Measurements from ENCODE around the gene PNPLA6. TPM values are rescaled to one million over a fixed set of nuclear protein-coding genes. Genes with fewer than 3 reads are reported as not detected.

PNPLA6 gene
- total RNA-seq, 1 experiment from 2014 or later = 65.8 TPM

DNA sequence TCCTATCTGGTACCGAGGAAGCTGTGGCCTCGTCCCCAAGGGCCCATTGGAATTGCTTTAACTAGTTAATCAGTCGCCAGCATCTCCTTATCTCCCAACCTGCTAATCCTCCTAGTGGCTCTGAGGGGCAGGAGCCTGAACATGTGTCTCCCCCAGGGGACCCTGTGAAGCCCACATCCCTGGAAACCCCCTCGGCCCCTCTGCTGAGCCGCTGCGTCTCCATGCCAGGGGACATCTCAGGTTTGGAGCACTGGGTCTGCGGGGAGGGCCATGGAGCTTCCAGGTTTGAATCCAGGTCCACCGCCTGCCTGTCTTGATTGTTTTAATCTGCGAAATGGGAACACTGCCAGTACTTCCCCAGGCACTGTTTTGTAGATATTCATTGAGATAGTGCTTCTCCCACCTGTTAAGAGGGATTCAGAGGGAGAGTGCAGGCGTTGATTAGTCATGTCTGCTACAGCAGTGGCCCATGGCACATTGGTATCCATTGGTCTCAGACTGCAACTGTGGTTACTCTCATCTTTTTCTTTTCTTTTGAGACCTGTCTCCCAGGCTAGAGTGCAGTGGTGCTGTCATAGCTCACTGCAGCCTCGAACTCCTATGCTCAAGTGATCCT, 6.4 kb downstream of the PNPLA6 start:
- Histone ChIP-seq H3K4me1 (ENCODE audit: low read length) (no peaks in the 10 kb centered on the region), H3K27ac (ENCODE audit: low read length) (no peak overlapping the region), H3K79me2 (ENCODE audit: low read length) (no peaks in the 10 kb centered on the region), H3K9me3 (ENCODE audit: low read length) (no peaks in the 10 kb centered on the region), H3K4me2 (ENCODE audit: low read depth, low read length, poor library complexity, severe bottlenecking) (no peak overlapping the region), H4K20me1 (ENCODE audit: insufficient read depth, low read depth, low read length) (no peaks in the 10 kb centered on the region), H3K9ac (ENCODE audit: low read length) (no peak overlapping the region), H2AFZ (ENCODE audit: low read length) (no peak overlapping the region), H3K9me2 (replicated peaks; ENCODE audit: insufficient read depth, low read length) (no peaks in the 10 kb centered on the region), H3K27me3 (ENCODE audit: low read length) (no peaks in the 10 kb centered on the region), H3K36me3 (ENCODE audit: insufficient read depth, low read length) (no peaks in the 10 kb centered on the region), H3K4me3 (ENCODE audit: low read length) (no peak overlapping the region)
- no peak for DNase-seq

DNA sequence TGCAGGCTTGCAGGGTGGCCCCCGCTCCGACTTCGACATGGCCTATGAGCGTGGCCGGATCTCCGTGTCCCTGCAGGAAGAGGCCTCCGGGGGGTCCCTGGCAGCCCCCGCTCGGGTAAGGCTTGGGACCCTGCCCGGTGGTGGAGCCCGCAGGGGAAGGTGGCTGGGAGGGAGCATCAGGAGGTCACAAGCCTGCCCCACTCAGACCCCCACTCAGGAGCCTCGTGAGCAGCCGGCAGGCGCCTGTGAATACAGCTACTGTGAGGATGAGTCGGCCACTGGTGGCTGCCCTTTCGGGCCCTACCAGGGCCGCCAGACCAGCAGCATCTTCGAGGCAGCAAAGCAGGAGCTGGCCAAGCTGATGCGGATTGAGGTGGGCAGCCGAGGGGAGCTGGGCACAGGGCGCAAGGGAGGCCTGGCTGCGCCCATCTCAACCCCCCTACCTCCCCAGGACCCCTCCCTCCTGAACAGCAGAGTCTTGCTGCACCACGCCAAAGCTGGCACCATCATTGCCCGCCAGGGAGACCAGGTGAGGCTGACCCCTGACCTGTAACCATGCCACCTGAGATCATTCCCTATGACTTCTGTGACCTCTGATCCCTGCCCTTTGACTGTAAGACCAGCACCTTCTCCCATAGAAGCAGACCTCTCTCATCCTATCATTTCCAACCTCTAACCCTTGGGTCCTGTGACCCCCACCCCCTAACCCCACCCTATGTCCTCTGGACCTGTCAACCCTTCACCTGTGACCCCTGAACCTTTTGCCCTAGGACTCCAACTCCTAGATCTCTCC, 7.2 kb downstream of the PNPLA6 start:
- Histone ChIP-seq H3K4me3 (ENCODE audit: low read length) (no peak overlapping the region), H3K9me3 (ENCODE audit: low read length) (no peaks in the 10 kb centered on the region), H4K20me1 (ENCODE audit: insufficient read depth, low read depth, low read length) (no peaks in the 10 kb centered on the region), H3K27me3 (ENCODE audit: low read length) (no peaks in the 10 kb centered on the region), H3K9me2 (replicated peaks; ENCODE audit: insufficient read depth, low read length) (no peaks in the 10 kb centered on the region), H2AFZ (ENCODE audit: low read length) (no peak overlapping the region), H3K36me3 (ENCODE audit: insufficient read depth, low read length) (no peaks in the 10 kb centered on the region), H3K27ac (ENCODE audit: low read length) (no peak overlapping the region), H3K9ac (ENCODE audit: low read length) (no peak overlapping the region), H3K4me1 (ENCODE audit: low read length) (no peaks in the 10 kb centered on the region), H3K79me2 (ENCODE audit: low read length) (no peaks in the 10 kb centered on the region), H3K4me2 (ENCODE audit: low read depth, low read length, poor library complexity, severe bottlenecking) (no peak overlapping the region)
- no peak for DNase-seq

DNA sequence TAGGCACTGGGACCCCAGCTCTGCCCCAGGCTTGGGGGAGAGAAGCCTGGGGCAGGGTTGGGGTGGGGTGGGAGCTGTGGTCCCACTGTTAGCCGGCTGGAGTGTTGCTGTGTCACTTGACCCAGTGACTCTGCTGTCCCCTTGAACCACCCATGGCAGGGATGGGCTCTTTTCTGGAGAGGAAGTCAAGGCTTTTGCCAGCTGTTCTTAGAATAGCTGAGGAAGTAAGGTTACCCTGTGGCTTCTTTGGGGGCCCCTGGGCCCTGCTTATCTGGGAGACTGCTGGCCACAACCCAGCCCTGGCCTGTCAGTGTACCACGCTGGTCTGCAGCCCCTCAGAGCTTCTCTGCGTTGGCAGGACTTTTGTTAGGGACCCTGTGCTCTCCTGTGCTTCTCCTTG, 9.1 kb downstream of the PNPLA6 start:
- no peaks in the 10 kb centered on the region for H3K9me3 ChIP-seq (ENCODE audit: low read length)
- H3K9ac ChIP-seq (ENCODE audit: low read length) = no peak overlapping the region
- no peak overlapping the region for H3K4me2 ChIP-seq (ENCODE audit: low read depth, low read length, poor library complexity, severe bottlenecking)
- no peak overlapping the region for H2AFZ ChIP-seq (ENCODE audit: low read length)
- H3K4me1 ChIP-seq (ENCODE audit: low read length) = no peaks in the 10 kb centered on the region
- H3K79me2 ChIP-seq (ENCODE audit: low read length) = no peaks in the 10 kb centered on the region
- no peaks in the 10 kb centered on the region for H3K9me2 ChIP-seq (replicated peaks; ENCODE audit: insufficient read depth, low read length)
- no peak overlapping the region for H3K27ac ChIP-seq (ENCODE audit: low read length)
- no peaks in the 10 kb centered on the region for H3K27me3 ChIP-seq (ENCODE audit: low read length)
- H4K20me1 ChIP-seq (ENCODE audit: insufficient read depth, low read depth, low read length) = no peaks in the 10 kb centered on the region
- no peaks in the 10 kb centered on the region for H3K36me3 ChIP-seq (ENCODE audit: insufficient read depth, low read length)
- H3K4me3 ChIP-seq (ENCODE audit: low read length) = no peak overlapping the region
- DNase-seq = no peak

DNA sequence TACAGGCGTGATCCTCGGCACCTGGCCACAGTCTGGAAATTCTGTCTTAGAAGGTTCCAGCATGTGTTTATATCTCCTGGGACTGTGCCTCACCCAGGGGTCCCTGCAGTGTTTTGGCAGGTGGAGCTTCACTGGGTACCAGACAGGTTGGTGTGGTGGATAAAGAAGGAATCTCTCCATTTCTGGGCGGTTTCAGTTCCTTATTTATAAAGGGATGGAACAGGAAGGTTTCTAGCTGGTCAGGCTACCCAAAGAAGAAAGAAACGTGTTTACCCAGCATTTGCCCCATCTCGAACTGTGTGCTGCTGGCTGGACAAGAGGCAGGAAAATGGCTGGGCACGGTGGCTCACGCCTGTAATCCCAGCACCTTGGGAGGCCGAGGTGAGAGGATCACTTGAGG, 9.8 kb downstream of the PNPLA6 start:
- DNase-seq = no peak
- no peak overlapping the region for H3K9ac ChIP-seq (ENCODE audit: low read length)
- no peaks in the 10 kb centered on the region for H3K4me1 ChIP-seq (ENCODE audit: low read length)
- H3K27me3 ChIP-seq (ENCODE audit: low read length) = no peaks in the 10 kb centered on the region
- H3K79me2 ChIP-seq (ENCODE audit: low read length) = no peaks in the 10 kb centered on the region
- H3K36me3 ChIP-seq (ENCODE audit: insufficient read depth, low read length) = no peaks in the 10 kb centered on the region
- H3K9me3 ChIP-seq (ENCODE audit: low read length) = no peaks in the 10 kb centered on the region
- H3K4me2 ChIP-seq (ENCODE audit: low read depth, low read length, poor library complexity, severe bottlenecking) = no peak overlapping the region
- H3K9me2 ChIP-seq (replicated peaks; ENCODE audit: insufficient read depth, low read length) = no peaks in the 10 kb centered on the region
- H3K4me3 ChIP-seq (ENCODE audit: low read length) = no peak overlapping the region
- H3K27ac ChIP-seq (ENCODE audit: low read length) = no peak overlapping the region
- H4K20me1 ChIP-seq (ENCODE audit: insufficient read depth, low read depth, low read length) = no peaks in the 10 kb centered on the region
- no peak overlapping the region for H2AFZ ChIP-seq (ENCODE audit: low read length)

DNA sequence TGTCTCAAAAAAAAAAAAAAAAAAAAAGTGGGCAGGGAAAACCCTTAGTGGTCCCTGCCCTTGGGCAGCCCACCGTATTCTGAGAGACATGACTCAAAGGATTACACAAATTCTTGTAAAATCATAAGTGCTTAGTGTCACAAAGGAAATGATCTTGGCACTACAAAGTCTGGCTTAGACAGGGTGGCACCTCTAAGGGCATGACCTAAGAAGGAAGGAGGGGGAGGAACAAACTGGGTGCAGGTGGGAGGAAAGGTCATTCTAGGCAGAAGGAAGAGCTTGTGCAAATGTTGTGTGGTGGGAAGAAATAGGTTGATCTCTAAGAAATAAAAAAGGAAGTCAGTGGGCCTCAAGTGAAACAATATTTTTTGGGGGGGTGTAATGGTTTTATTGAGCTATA, 10.4 kb downstream of the PNPLA6 start:
- Histone ChIP-seq H3K79me2 (ENCODE audit: low read length) (no peaks in the 10 kb centered on the region), H3K4me2 (ENCODE audit: low read depth, low read length, poor library complexity, severe bottlenecking) (no peak overlapping the region), H3K27ac (ENCODE audit: low read length) (no peak overlapping the region), H3K9ac (ENCODE audit: low read length) (no peak overlapping the region), H3K4me1 (ENCODE audit: low read length) (no peaks in the 10 kb centered on the region), H4K20me1 (ENCODE audit: insufficient read depth, low read depth, low read length) (no peaks in the 10 kb centered on the region), H3K4me3 (ENCODE audit: low read length) (no peak overlapping the region), H3K36me3 (ENCODE audit: insufficient read depth, low read length) (peaks cover 5% of the 10 kb centered on the region), H3K27me3 (ENCODE audit: low read length) (no peaks in the 10 kb centered on the region), H2AFZ (ENCODE audit: low read length) (no peak overlapping the region), H3K9me2 (replicated peaks; ENCODE audit: insufficient read depth, low read length) (no peaks in the 10 kb centered on the region), H3K9me3 (ENCODE audit: low read length) (no peaks in the 10 kb centered on the region)
- DNase-seq = no peak

DNA sequence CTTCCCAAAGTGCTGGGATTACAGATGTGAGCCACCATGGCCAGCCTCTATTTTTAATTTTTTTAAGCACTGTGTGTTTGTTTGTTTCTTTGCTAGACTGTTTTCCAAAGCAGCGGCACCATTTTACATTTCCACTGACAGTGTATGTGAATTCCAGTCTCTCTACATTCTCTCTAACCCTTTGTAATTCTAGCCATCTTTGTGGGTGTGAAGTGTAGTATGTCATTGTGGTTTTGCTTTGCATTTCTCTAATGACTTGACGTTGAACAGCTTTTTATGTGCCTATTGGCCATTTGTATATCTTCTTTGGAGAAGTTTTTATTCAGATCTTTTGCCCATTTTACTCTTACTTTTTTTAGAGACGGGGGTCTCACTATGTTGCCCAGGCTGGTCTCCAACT, 11.6 kb downstream of the PNPLA6 start:
- H3K9ac ChIP-seq (ENCODE audit: low read length) = no peak overlapping the region
- no peak overlapping the region for H3K27ac ChIP-seq (ENCODE audit: low read length)
- no peaks in the 10 kb centered on the region for H4K20me1 ChIP-seq (ENCODE audit: insufficient read depth, low read depth, low read length)
- no peaks in the 10 kb centered on the region for H3K27me3 ChIP-seq (ENCODE audit: low read length)
- no peak for DNase-seq
- no peaks in the 10 kb centered on the region for H3K4me1 ChIP-seq (ENCODE audit: low read length)
- H3K36me3 ChIP-seq (ENCODE audit: insufficient read depth, low read length) = peaks cover 5% of the 10 kb centered on the region
- H3K4me3 ChIP-seq (ENCODE audit: low read length) = no peak overlapping the region
- no peaks in the 10 kb centered on the region for H3K9me3 ChIP-seq (ENCODE audit: low read length)
- H3K79me2 ChIP-seq (ENCODE audit: low read length) = no peaks in the 10 kb centered on the region
- no peaks in the 10 kb centered on the region for H3K9me2 ChIP-seq (replicated peaks; ENCODE audit: insufficient read depth, low read length)
- H3K4me2 ChIP-seq (ENCODE audit: low read depth, low read length, poor library complexity, severe bottlenecking) = no peak overlapping the region
- no peak overlapping the region for H2AFZ ChIP-seq (ENCODE audit: low read length)

DNA sequence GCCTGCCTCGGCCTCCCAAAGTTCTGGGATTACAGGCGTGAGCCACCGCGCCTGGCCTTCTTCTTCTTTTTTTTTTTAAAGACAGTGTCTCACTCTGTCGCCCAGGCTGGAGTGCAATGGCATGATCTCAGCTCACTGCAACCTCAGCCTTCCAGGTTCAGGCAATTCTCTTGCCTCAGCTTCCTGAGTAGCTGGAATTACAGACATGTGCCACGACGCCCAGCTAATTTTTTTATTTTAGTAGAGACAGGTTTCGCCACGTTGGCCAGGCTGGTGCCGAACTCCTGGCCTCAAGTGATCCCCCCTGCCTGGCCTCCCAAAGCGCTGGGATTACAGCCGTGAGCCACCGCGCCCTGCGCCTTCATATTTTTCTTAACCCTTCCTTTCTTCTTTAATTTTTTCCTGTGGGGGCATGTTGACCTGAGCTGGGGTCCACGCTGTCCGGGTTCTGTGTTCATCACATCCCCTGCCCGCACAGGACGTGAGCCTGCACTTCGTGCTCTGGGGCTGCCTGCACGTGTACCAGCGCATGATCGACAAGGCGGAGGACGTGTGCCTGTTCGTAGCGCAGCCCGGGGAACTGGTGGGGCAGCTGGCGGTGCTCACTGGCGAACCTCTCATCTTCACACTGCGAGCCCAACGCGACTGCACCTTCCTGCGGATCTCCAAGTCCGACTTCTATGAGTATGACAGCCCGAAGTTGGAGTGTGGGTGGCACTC, 14.1 kb downstream of the PNPLA6 start:
- Histone ChIP-seq H3K9ac (ENCODE audit: low read length) (no peak overlapping the region), H3K27ac (ENCODE audit: low read length) (no peak overlapping the region), H2AFZ (ENCODE audit: low read length) (no peak overlapping the region), H3K36me3 (ENCODE audit: insufficient read depth, low read length) (peaks cover 5% of the 10 kb centered on the region), H3K79me2 (ENCODE audit: low read length) (no peaks in the 10 kb centered on the region), H3K27me3 (ENCODE audit: low read length) (no peaks in the 10 kb centered on the region), H3K9me3 (ENCODE audit: low read length) (no peaks in the 10 kb centered on the region), H3K4me3 (ENCODE audit: low read length) (no peak overlapping the region), H3K9me2 (replicated peaks; ENCODE audit: insufficient read depth, low read length) (no peaks in the 10 kb centered on the region), H3K4me1 (ENCODE audit: low read length) (no peaks in the 10 kb centered on the region), H3K4me2 (ENCODE audit: low read depth, low read length, poor library complexity, severe bottlenecking) (no peak overlapping the region), H4K20me1 (ENCODE audit: insufficient read depth, low read depth, low read length) (no peaks in the 10 kb centered on the region)
- no peak for DNase-seq

- Histone ChIP-seq H4K20me1 (ENCODE audit: insufficient read depth, low read depth, low read length) (no peaks in the 10 kb centered on the region), H3K27ac (ENCODE audit: low read length) (no peak overlapping the region), H3K36me3 (ENCODE audit: insufficient read depth, low read length) (peaks cover 10% of the 10 kb centered on the region), H3K9ac (ENCODE audit: low read length) (no peak overlapping the region), H3K4me3 (ENCODE audit: low read length) (no peak overlapping the region), H3K9me3 (ENCODE audit: low read length) (no peaks in the 10 kb centered on the region), H3K27me3 (ENCODE audit: low read length) (no peaks in the 10 kb centered on the region), H3K4me2 (ENCODE audit: low read depth, low read length, poor library complexity, severe bottlenecking) (no peak overlapping the region), H3K79me2 (ENCODE audit: low read length) (no peaks in the 10 kb centered on the region), H2AFZ (ENCODE audit: low read length) (no peak overlapping the region), H3K4me1 (ENCODE audit: low read length) (no peaks in the 10 kb centered on the region), H3K9me2 (replicated peaks; ENCODE audit: insufficient read depth, low read length) (no peaks in the 10 kb centered on the region)
- no peak for DNase-seq
These were observed 14.8 kb downstream of the PNPLA6 start for GRCh38 chr19:7550169-7550770.
